Mesenchymal stem cell (in vitro differentiated cells and primary cell): ENCODE results near the gene CHIT1.
"Not testable (repeated sequence)": the region's sequence is repeated elsewhere in the genome, so short reads cannot be mapped to it uniquely, and the experiment has no call there.

Experiments
- DNase-seq: peaks from one replicate; pipeline ENCODE4 v3.0.0-alpha.2; 2013
- H2AFZ ChIP-seq: one replicate; pipeline ENCODE4 v1.6.1; 2013; ENCODE audit warnings: low read depth, mild to moderate bottlenecking, control low read depth, inconsistent platforms, low read length, moderate library complexity
- H2AK5ac ChIP-seq: 2 replicates; pipeline ENCODE4 v1.6.1; 2013; ENCODE audit warnings: low read length, moderate library complexity, mild to moderate bottlenecking, inconsistent platforms; ENCODE audit not compliant: severe bottlenecking
- H2BK120ac ChIP-seq: one replicate; pipeline ENCODE4 v1.6.1; 2013; ENCODE audit warnings: low read depth, mild to moderate bottlenecking, inconsistent platforms, low read length, moderate library complexity
- H2BK12ac ChIP-seq, 2 experiments: one replicate each; pipeline ENCODE4 v1.6.1; 2013; ENCODE audit warnings: inconsistent platforms in 2 of 2, low read length in 2 of 2, mild to moderate bottlenecking in 2 of 2, moderate library complexity in 2 of 2, control low read depth in 1 of 2
- H2BK15ac ChIP-seq: one replicate; pipeline ENCODE4 v1.6.1; 2013; ENCODE audit warnings: mild to moderate bottlenecking, low read depth, inconsistent platforms; ENCODE audit not compliant: poor library complexity, severe bottlenecking
- H2BK5ac ChIP-seq: 2 replicates; pipeline ENCODE4 v1.6.1; 2013; ENCODE audit warnings: low read depth, mild to moderate bottlenecking, low read length, control low read depth, inconsistent platforms; ENCODE audit not compliant: poor library complexity, severe bottlenecking
- H3K14ac ChIP-seq, 2 experiments: one replicate each; pipeline ENCODE4 v1.6.1; 2013; ENCODE audit warnings: inconsistent platforms in 2 of 2, low read length in 2 of 2, control low read depth in 1 of 2, mild to moderate bottlenecking in 1 of 2, moderate library complexity in 1 of 2
- H3K18ac ChIP-seq, 2 experiments: one replicate each; pipeline ENCODE4 v1.6.1; 2013; ENCODE audit warnings: inconsistent platforms in 2 of 2, low read length in 2 of 2, control low read depth in 1 of 2, low read depth in 1 of 2, mild to moderate bottlenecking in 1 of 2
- H3K23ac ChIP-seq, 2 experiments: one replicate each; pipeline ENCODE4 v1.6.1; 2013; ENCODE audit warnings: inconsistent platforms in 2 of 2, low read length in 2 of 2, mild to moderate bottlenecking in 2 of 2, moderate library complexity in 2 of 2, control low read depth in 1 of 2
- H3K27ac ChIP-seq: 2 replicates; pipeline ENCODE4 v1.5.1; 2013; ENCODE audit warnings: mild to moderate bottlenecking, moderate library complexity, low read length, control low read depth, inconsistent platforms; ENCODE audit not compliant: poor library complexity, severe bottlenecking
- H3K27me3 ChIP-seq, 2 experiments: 2 replicates each; pipeline versions ENCODE4 v1.6.1 to v1.7.0; 2013; ENCODE audit warnings: low read length in 2 of 2, mild to moderate bottlenecking in 2 of 2, moderate library complexity in 2 of 2, control low read depth in 1 of 2, inconsistent platforms in 1 of 2; ENCODE audit not compliant: control insufficient read depth in 1 of 2, insufficient read depth in 1 of 2
- H3K36me3 ChIP-seq, 2 experiments: 2 replicates each; pipeline versions ENCODE4 v1.6.1 to v1.7.0; 2013; ENCODE audit warnings: low read length in 2 of 2, control low read depth in 1 of 2, inconsistent platforms in 1 of 2, low read depth in 1 of 2, mild to moderate bottlenecking in 1 of 2; ENCODE audit not compliant: insufficient read depth in 2 of 2, control insufficient read depth in 1 of 2
- H3K4ac ChIP-seq, 2 experiments: one replicate each; pipeline ENCODE4 v1.6.1; 2013; ENCODE audit warnings: inconsistent platforms in 2 of 2, low read length in 2 of 2, mild to moderate bottlenecking in 2 of 2, moderate library complexity in 2 of 2, control low read depth in 1 of 2, low read depth in 1 of 2
- H3K4me1 ChIP-seq: 2 replicates; pipeline ENCODE4 v1.6.1; 2013; ENCODE audit warnings: low read depth, low read length, control low read depth; ENCODE audit not compliant: control insufficient read depth, insufficient read depth
- H3K4me2 ChIP-seq: 2 replicates; pipeline ENCODE4 v1.6.1; 2013; ENCODE audit warnings: low read length, mild to moderate bottlenecking, inconsistent platforms; ENCODE audit not compliant: poor library complexity, severe bottlenecking
- H3K4me3 ChIP-seq, 2 experiments: 2 replicates each; pipeline versions ENCODE4 v1.5.1 to v1.7.0; 2013; ENCODE audit warnings: low read length in 2 of 2, mild to moderate bottlenecking in 2 of 2, control low read depth in 1 of 2, low read depth in 1 of 2; ENCODE audit not compliant: insufficient read depth in 1 of 2
- H3K79me1 ChIP-seq: replicated peaks from 2 replicates; pipeline ENCODE4 v1.6.1; 2013; ENCODE audit warnings: mild to moderate bottlenecking, control low read depth, low read length, inconsistent platforms; ENCODE audit not compliant: poor library complexity, severe bottlenecking
- H3K9ac ChIP-seq: 2 replicates; pipeline ENCODE4 v1.7.0; 2013; ENCODE audit warnings: mild to moderate bottlenecking, low read length, moderate library complexity
- H3K9me3 ChIP-seq: 2 replicates; pipeline ENCODE4 v1.7.0; 2013; ENCODE audit warnings: mild to moderate bottlenecking, low read length; ENCODE audit not compliant: control insufficient read depth
- H4K8ac ChIP-seq: one replicate; pipeline ENCODE4 v1.6.1; 2013; ENCODE audit warnings: inconsistent platforms, mild to moderate bottlenecking, low read length, moderate library complexity
- H4K91ac ChIP-seq: one replicate; pipeline ENCODE4 v1.6.1; 2013; ENCODE audit warnings: mild to moderate bottlenecking, low read length, inconsistent platforms
- WGBS: methylation state at CpG from one replicate; pipeline ENCODE4 v1.1.7; 2013; ENCODE audit warnings: mixed read lengths; 5-methylcytosine and 5-hydroxymethylcytosine counted together

Gene CHIT1

DNA sequence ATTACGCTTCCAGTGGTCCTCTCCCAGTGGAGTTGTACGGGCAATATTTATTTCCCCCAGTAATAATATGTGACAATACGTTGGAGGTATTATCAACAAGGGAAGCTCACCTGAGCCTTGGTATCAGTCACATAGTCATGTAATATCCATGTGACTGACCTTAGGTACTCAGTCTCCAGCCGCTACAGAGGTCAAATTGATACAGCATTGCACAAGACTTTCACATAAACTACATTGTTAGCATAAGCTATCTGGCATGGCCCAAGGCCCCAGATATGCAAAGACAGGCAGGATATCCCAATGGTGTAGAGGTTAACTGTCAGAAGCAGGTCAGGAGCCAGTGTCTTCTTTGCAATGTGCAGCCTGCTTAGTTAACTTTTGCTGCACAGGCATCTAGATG, 15.3 kb upstream of the CHIT1 start:
- no peak overlapping the region for H3K23ac ChIP-seq
- H3K4ac ChIP-seq, result no peak overlapping the region
- no peaks in the 10 kb centered on the region for H3K79me1 ChIP-seq
- DNase-seq, result no peak
- no peak overlapping the region for H2BK12ac ChIP-seq
- no peak overlapping the region for H3K4me3 ChIP-seq
- H3K18ac ChIP-seq, result no peak overlapping the region
- no peak overlapping the region for H2BK15ac ChIP-seq
- H3K14ac ChIP-seq, result no peak overlapping the region
- H4K8ac ChIP-seq, result no peak overlapping the region
- no peak overlapping the region for H4K91ac ChIP-seq
- H3K9ac ChIP-seq, result no peak overlapping the region
- no peaks in the 10 kb centered on the region for H3K36me3 ChIP-seq
- no peak overlapping the region for H2AK5ac ChIP-seq
- peaks cover 7 to 28% of the 10 kb centered on the region in 2 experiments for H3K27me3 ChIP-seq
- H3K4me1 ChIP-seq, result no peaks in the 10 kb centered on the region
- no peak overlapping the region for H3K27ac ChIP-seq
- H2AFZ ChIP-seq, result no peak overlapping the region
- no peaks in the 10 kb centered on the region for H3K9me3 ChIP-seq
- H2BK120ac ChIP-seq, result no peak overlapping the region
- 0% methylated on average over 1 of the region's 4 CpGs for WGBS
- H3K4me2 ChIP-seq, result no peak overlapping the region
- H2BK5ac ChIP-seq, result no peak overlapping the region

- H3K79me1 ChIP-seq, H2BK120ac ChIP-seq, H3K18ac ChIP-seq, H2AFZ ChIP-seq, H2BK12ac ChIP-seq, H4K91ac ChIP-seq, H3K14ac ChIP-seq, H4K8ac ChIP-seq, DNase-seq, H3K4me2 ChIP-seq, H3K27ac ChIP-seq, H3K9me3 ChIP-seq, H2AK5ac ChIP-seq, H2BK15ac ChIP-seq, H3K4me3 ChIP-seq, H3K9ac ChIP-seq, H2BK5ac ChIP-seq, H3K4ac ChIP-seq, H3K36me3 ChIP-seq, H3K4me1 ChIP-seq, H3K23ac ChIP-seq: not testable (repeated sequence)
- peaks cover 19 to 44% of the 10 kb centered on the region in 2 experiments for H3K27me3 ChIP-seq
- 100% methylated on average over 1 of the region's 5 CpGs for WGBS
Observed at GRCh38 chr1:203241708-203242107, 12.2 kb upstream of the CHIT1 start.

- Histone ChIP-seq H2BK15ac (no peak overlapping the region), H3K79me1 (no peaks in the 10 kb centered on the region), H3K36me3 (no peaks in the 10 kb centered on the region), H2BK5ac (no peak overlapping the region), H3K4me2 (no peak overlapping the region), H3K4ac (no peak overlapping the region), H3K27me3 (peaks cover 16 to 47% of the 10 kb centered on the region in 2 experiments), H2AFZ (no peak overlapping the region), H3K9me3 (peaks cover 14% of the 10 kb centered on the region), H2AK5ac (no peak overlapping the region), H2BK12ac (no peak overlapping the region), H3K27ac (no peak overlapping the region), H3K4me1 (no peaks in the 10 kb centered on the region), H4K91ac (no peak overlapping the region), H4K8ac (no peak overlapping the region), H3K14ac (no peak overlapping the region), H3K18ac (no peak overlapping the region), H2BK120ac (no peak overlapping the region), H3K9ac (no peak overlapping the region), H3K4me3 (no peak overlapping the region), H3K23ac (no peak overlapping the region)
- no peak for DNase-seq
- 96% methylated on average over 4 of the region's 5 CpGs for WGBS
Observed at GRCh38 chr1:203239526-203240305, 10.2 kb upstream of the CHIT1 start.

DNA sequence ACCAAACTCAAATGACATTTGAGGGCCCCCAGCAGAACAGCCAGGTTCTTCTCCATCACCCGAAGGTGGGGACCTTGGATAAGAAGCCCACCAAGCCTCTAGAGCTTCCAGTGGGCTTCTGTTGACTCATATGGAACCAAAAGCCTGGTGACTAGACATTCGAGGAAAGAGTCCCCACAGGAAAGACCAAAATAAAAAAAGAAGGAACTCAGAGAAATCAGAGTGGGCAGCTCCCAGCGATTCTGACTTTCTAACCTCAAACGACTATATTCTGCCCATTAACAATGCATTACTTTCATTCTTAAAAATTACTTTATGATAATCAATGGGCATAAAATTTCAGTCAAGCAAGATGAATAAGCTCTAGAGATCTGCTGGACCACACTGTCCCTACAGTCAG, 9.6 kb upstream of the CHIT1 start:
- Histone ChIP-seq H3K4me1 (no peaks in the 10 kb centered on the region), H3K18ac (no peak overlapping the region), H3K14ac (no peak overlapping the region), H2BK120ac (no peak overlapping the region), H3K79me1 (no peaks in the 10 kb centered on the region), H3K4me3 (no peak overlapping the region), H4K91ac (no peak overlapping the region), H2BK5ac (no peak overlapping the region), H4K8ac (no peak overlapping the region), H3K4ac (no peak overlapping the region), H3K23ac (no peak overlapping the region), H2AFZ (no peak overlapping the region), H2BK12ac (no peak overlapping the region), H3K9me3 (peaks cover 15% of the 10 kb centered on the region), H2BK15ac (no peak overlapping the region), H3K4me2 (no peak overlapping the region), H3K27me3 (peaks cover 15 to 45% of the 10 kb centered on the region in 2 experiments), H2AK5ac (no peak overlapping the region), H3K9ac (no peak overlapping the region), H3K27ac (no peak overlapping the region), H3K36me3 (no peaks in the 10 kb centered on the region)
- DNase-seq, result no peak
- 80% methylated on average over 4 of the region's 4 CpGs for WGBS
